VCaP (cell line): Measurements from ENCODE around the gene C8B.

Experiments
- H3K27ac ChIP-seq: fragments of 450-650 bp; 2 replicates; pipeline ENCODE4 v1.5.1; 2017
- CTCF ChIP-seq: fragments of 450-650 bp; conservative IDR thresholded peaks from 2 replicates; pipeline ENCODE4 v1.5.1; 2017; ENCODE audit warnings: mild to moderate bottlenecking, moderate library complexity

The C8B gene

GRCh38 chr1:56963667-56964066, 2.1 kb downstream of the C8B start:
- no peak overlapping the region for H3K27ac ChIP-seq
- no peak for TF ChIP-seq CTCF

GRCh38 chr1:56961426-56961825, 4.4 kb downstream of the C8B start:
- no peak overlapping the region for H3K27ac ChIP-seq
- TF ChIP-seq CTCF, result no peak

GRCh38 chr1:56958526-56958925, 7.3 kb downstream of the C8B start:
- TF ChIP-seq CTCF, result no peak
- H3K27ac ChIP-seq, result peak overlapping the region; percentile 45

- peak overlapping the region; percentile 45 for H3K27ac ChIP-seq
- no peak for TF ChIP-seq CTCF
Observed at GRCh38 chr1:56957931-56958330, 7.9 kb downstream of the C8B start.

- TF ChIP-seq CTCF, result no peak
Observed at GRCh38 chr1:56954664-56955063, 11.2 kb downstream of the C8B start.

GRCh38 chr1:56953386-56953785, 12.4 kb downstream of the C8B start:
- H3K27ac ChIP-seq, result no peak overlapping the region
- no peak for TF ChIP-seq CTCF

More at GRCh38 chr1:56954664-56955063, 11.2 kb downstream of the C8B start:
- H3K27ac ChIP-seq, result no peak overlapping the region

GRCh38 chr1:56952501-56952900, 13.3 kb downstream of the C8B start:
- H3K27ac ChIP-seq, result no peak overlapping the region
- no peak for TF ChIP-seq CTCF
